Non-pigmented ciliary epithelial cell (primary cell): Measurements from ENCODE around the gene OOSP2.

ENCODE experiments used
- DNase-seq: peaks from one replicate; pipeline ENCODE4 v3.0.0-alpha.2; 2010; ENCODE audit warnings: low read depth

OOSP2 gene

GRCh38 chr11:60080535-60080934, 40.3 kb downstream of the OOSP2 start:
- DNase-seq: no peak

- no peak for DNase-seq
Measured at GRCh38 chr11:60084631-60085273, 44.5 kb downstream of the OOSP2 start.

DNA sequence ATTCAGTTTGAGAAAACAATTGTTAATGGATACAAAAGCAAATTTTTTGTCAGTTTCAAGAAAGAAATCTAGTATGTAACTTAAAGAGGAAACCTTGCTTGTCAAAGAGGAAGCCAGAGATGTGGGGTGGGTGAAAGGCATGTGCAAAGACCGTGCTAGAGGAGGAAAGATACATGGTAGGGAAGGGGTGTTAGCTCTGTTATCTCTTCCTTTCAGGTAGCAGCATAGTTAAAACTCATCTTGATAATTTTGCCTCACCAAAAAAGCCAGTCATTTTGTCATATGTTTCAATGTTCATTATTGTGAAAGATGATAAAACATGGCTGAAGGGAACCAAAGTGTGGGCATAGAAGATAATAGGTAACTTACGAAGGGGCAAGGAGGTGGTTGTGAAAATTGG, 45.7 kb downstream of the OOSP2 start:
- no peak for DNase-seq

DNA sequence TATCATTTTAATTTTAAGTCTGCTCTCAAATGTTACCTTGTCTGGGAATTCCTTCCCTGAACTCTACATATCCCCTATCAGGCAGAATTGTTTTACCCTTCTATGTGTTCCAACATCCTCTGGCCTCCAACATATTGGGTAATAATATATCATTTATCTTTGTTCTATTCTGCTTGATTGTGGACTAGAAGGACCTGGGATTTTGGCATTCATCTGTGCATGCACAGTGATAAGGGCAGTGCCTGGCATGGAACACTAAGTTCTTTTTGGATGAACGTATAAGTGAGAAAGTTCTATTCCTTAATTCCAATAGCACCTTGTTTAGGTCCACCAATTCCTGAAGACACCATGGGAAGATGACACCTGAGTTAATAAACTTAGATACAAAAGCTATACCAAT, 47.0 kb downstream of the OOSP2 start:
- DNase-seq: no peak

GRCh38 chr11:60088364-60088763, 48.2 kb downstream of the OOSP2 start, which contains the start of gene MS4A2:
Gene MS4A2 (plus strand): TSS chr11:60088664. CDS start chr11:60088766, 102 bp downstream.
- DNase-seq: no peak

- no peak for DNase-seq
Measured at GRCh38 chr11:60095477-60096120, 55.4 kb downstream of the OOSP2 start.

- no peak for DNase-seq
Measured at GRCh38 chr11:60097189-60097588, 57.0 kb downstream of the OOSP2 start.
